SK-N-MC (cell line): ENCODE results near the gene ZCCHC18.

Source experiments
- DNase-seq: peaks from one replicate; pipeline ENCODE4 v3.0.0-alpha.2; 2011; ENCODE audit warnings: low read depth, low spot score
- H3K27ac ChIP-seq: fragments of 200-600 bp; sonication (generic); 2 replicates; pipeline ENCODE4 v1.5.1; 2016; ENCODE audit warnings: mixed run types
- H3K36me3 ChIP-seq: fragments of 200-600 bp; sonication (generic); 2 replicates; pipeline ENCODE4 v1.6.1; 2017; ENCODE audit warnings: antibody characterized with exemption, low read length, mixed read lengths; ENCODE audit not compliant: insufficient read depth
- H3K4me3 ChIP-seq: fragments of 200-600 bp; sonication (generic); 2 replicates; pipeline ENCODE4 v1.5.1; 2016
- H3K9ac ChIP-seq: fragments of 200-600 bp; sonication (generic); 2 replicates; pipeline ENCODE4 v1.8.0; 2017; ENCODE audit warnings: mixed run types, mixed read lengths; ENCODE audit not compliant: insufficient read length
- H3K9me3 ChIP-seq: fragments of 200-600 bp; sonication (generic); 2 replicates; pipeline ENCODE4 v1.6.1; 2017; ENCODE audit warnings: low read depth, mild to moderate bottlenecking, antibody characterized with exemption, low read length, moderate library complexity, mixed read lengths
- EZH2 ChIP-seq: fragments of 200-600 bp; sonication (generic); IDR thresholded peaks from one replicate; pipeline ENCODE4 v1.6.1; 2017; ENCODE audit warnings: antibody characterized with exemption
- FOXP2 ChIP-seq: optimal IDR thresholded peaks from 2 replicates; pipeline ENCODE3; 2011; ENCODE audit warnings: mild to moderate bottlenecking, moderate library complexity; ENCODE audit not compliant: insufficient read depth; ENCODE audit errors: extremely low read length, control extremely low read depth
- POLR2AphosphoS5 ChIP-seq: IDR thresholded peaks from 2 replicates; pipeline ENCODE4 v1.6.1; 2012; ENCODE audit warnings: mild to moderate bottlenecking, low read depth, low read length, borderline replicate concordance

ZCCHC18 gene

GRCh38 chrX:104122829-104123228 lies 10.5 kb downstream of the ZCCHC18 start:
- Histone ChIP-seq H3K9ac (no peak overlapping the region), H3K27ac (no peak overlapping the region), H3K9me3 (no peaks in the 10 kb centered on the region), H3K36me3 (no peaks in the 10 kb centered on the region), H3K4me3 (no peak overlapping the region)
- DNase-seq: no peak
- TF ChIP-seq FOXP2 (no peak), EZH2 (no peak), POLR2AphosphoS5 (no peak)

- TF ChIP-seq FOXP2 (no peak), EZH2 (no peak), POLR2AphosphoS5 (no peak)
These were observed 14.5 kb downstream of the ZCCHC18 start for GRCh38 chrX:104126856-104127255.

GRCh38 chrX:104130808-104131207 lies 18.5 kb downstream of the ZCCHC18 start:
- H3K4me3 ChIP-seq: no peak overlapping the region
- no peak overlapping the region for H3K9ac ChIP-seq
- TF ChIP-seq EZH2: no peak
- TF ChIP-seq FOXP2: no peak
- no peak for TF ChIP-seq POLR2AphosphoS5
- no peak for DNase-seq
- H3K27ac ChIP-seq: no peak overlapping the region
- no peaks in the 10 kb centered on the region for H3K36me3 ChIP-seq
- H3K9me3 ChIP-seq: no peaks in the 10 kb centered on the region

More at GRCh38 chrX:104126856-104127255, 14.5 kb downstream of the ZCCHC18 start:
- Histone ChIP-seq H3K27ac (no peak overlapping the region), H3K36me3 (no peaks in the 10 kb centered on the region), H3K9me3 (no peaks in the 10 kb centered on the region), H3K9ac (no peak overlapping the region), H3K4me3 (no peak overlapping the region)
- no peak for DNase-seq

GRCh38 chrX:104134583-104135261 lies 22.4 kb downstream of the ZCCHC18 start:
- no peak for DNase-seq
- Histone ChIP-seq H3K9ac (no peak overlapping the region), H3K36me3 (no peaks in the 10 kb centered on the region), H3K4me3 (no peak overlapping the region), H3K9me3 (no peaks in the 10 kb centered on the region), H3K27ac (no peak overlapping the region)
- TF ChIP-seq FOXP2 (no peak), EZH2 (no peak), POLR2AphosphoS5 (no peak)

- no peak for TF ChIP-seq EZH2
- no peaks in the 10 kb centered on the region for H3K36me3 ChIP-seq
- no peak for DNase-seq
- H3K4me3 ChIP-seq: no peak overlapping the region
- no peak overlapping the region for H3K9ac ChIP-seq
- no peaks in the 10 kb centered on the region for H3K9me3 ChIP-seq
- H3K27ac ChIP-seq: no peak overlapping the region
These were observed 23.4 kb downstream of the ZCCHC18 start for GRCh38 chrX:104135677-104136076.

- H3K9ac ChIP-seq: no peak overlapping the region
- H3K27ac ChIP-seq: no peak overlapping the region
- DNase-seq: peak; percentile 40
- TF ChIP-seq POLR2AphosphoS5: no peak
- no peak for TF ChIP-seq EZH2
- TF ChIP-seq FOXP2: no peak
- H3K9me3 ChIP-seq: no peaks in the 10 kb centered on the region
- H3K4me3 ChIP-seq: 0 out of 2 replicates have a peak overlapping the region, but pooled peaks have one; percentile 25
- no peaks in the 10 kb centered on the region for H3K36me3 ChIP-seq
These were observed 24.1 kb downstream of the ZCCHC18 start for GRCh38 chrX:104136241-104137019.

- Histone ChIP-seq H3K27ac (no peak overlapping the region), H3K36me3 (no peaks in the 10 kb centered on the region), H3K9ac (no peak overlapping the region), H3K9me3 (no peaks in the 10 kb centered on the region), H3K4me3 (no peak overlapping the region)
- no peak for TF ChIP-seq EZH2
- no peak for TF ChIP-seq FOXP2
- no peak for TF ChIP-seq POLR2AphosphoS5
- DNase-seq: no peak
These were observed 25.2 kb downstream of the ZCCHC18 start for GRCh38 chrX:104137496-104137895.

- Histone ChIP-seq H3K9me3 (no peaks in the 10 kb centered on the region), H3K27ac (no peak overlapping the region), H3K36me3 (no peaks in the 10 kb centered on the region), H3K4me3 (no peak overlapping the region), H3K9ac (no peak overlapping the region)
- no peak for DNase-seq
- TF ChIP-seq EZH2 (no peak), FOXP2 (no peak), POLR2AphosphoS5 (no peak)
These were observed 28.9 kb downstream of the ZCCHC18 start for GRCh38 chrX:104141087-104141760.
